HL-60 (cell line): ENCODE data around the gene PHF21A.

Experiments
- DNase-seq, 2 experiments: peaks; one replicate each; pipeline ENCODE4 v3.0.0-alpha.2; 2010 to 2020; ENCODE audit warnings: low read depth in 1 of 2, low spot score in 1 of 2
- H3K27ac ChIP-seq: fragments of 250-450 bp; sonication (Bioruptor Pico); replicated peaks from 2 replicates; pipeline ENCODE4 v1.5.1; 2020; ENCODE audit warnings: mild to moderate bottlenecking, moderate library complexity
- H3K27me3 ChIP-seq: fragments of 250-450 bp; sonication (Bioruptor Pico); 2 replicates; pipeline ENCODE4 v1.5.1; 2021; ENCODE audit warnings: mild to moderate bottlenecking, moderate library complexity; ENCODE audit not compliant: insufficient read depth, poor library complexity, severe bottlenecking
- H3K4me3 ChIP-seq: replicated peaks from 2 replicates; pipeline ENCODE4 v1.5.1; 2011; ENCODE audit warnings: mild to moderate bottlenecking, control low read depth, low read length; ENCODE audit not compliant: insufficient read depth
- CTCF ChIP-seq: IDR thresholded peaks from one replicate; pipeline ENCODE4 v1.5.1; 2011; ENCODE audit warnings: low read length, control low read depth, inconsistent platforms; ENCODE audit not compliant: insufficient read depth
- GABPA ChIP-seq: IDR thresholded peaks from 2 replicates; pipeline ENCODE4 v1.6.1; 2012; ENCODE audit warnings: low read depth
- POLR2AphosphoS5 ChIP-seq: IDR thresholded peaks from 2 replicates; pipeline ENCODE4 v1.6.1; 2012; ENCODE audit warnings: low read depth
- SPI1 ChIP-seq: IDR thresholded peaks from 2 replicates; pipeline ENCODE4 v1.6.1; 2012; ENCODE audit warnings: low read depth, mild to moderate bottlenecking, borderline replicate concordance
- TF ChIP-seq, protein P1 (sequence below): IDR thresholded peaks from 2 replicates; pipeline ENCODE4 v1.6.1; 2012; ENCODE audit warnings: low read depth; ENCODE audit not compliant: insufficient replicate concordance

PHF21A gene

DNA sequence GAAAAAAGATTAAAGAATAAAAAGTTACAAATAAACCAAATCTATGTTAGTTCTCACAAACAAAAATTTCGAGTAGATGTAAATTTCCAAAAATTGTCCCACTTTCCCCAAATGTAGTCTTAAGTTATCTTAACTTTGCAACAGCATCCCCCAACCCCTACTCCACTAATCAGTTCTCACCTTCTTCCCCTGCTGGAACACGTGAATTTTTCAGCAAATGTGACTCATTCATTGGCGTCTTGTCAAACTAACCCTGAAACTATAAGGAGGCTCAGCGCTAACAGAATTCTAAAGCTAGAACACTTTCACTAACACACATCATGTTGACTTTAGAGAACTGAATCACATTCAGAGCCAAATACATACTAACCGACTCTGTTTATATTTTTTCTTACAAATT, 46.1 kb downstream of the PHF21A start:
- no peaks in the 10 kb centered on the region for H3K27me3 ChIP-seq
- TF ChIP-seq CTCF (no peak), SPI1 (no peak), GABPA (no peak), POLR2AphosphoS5 (no peak)
- TF ChIP-seq, protein P1, sequence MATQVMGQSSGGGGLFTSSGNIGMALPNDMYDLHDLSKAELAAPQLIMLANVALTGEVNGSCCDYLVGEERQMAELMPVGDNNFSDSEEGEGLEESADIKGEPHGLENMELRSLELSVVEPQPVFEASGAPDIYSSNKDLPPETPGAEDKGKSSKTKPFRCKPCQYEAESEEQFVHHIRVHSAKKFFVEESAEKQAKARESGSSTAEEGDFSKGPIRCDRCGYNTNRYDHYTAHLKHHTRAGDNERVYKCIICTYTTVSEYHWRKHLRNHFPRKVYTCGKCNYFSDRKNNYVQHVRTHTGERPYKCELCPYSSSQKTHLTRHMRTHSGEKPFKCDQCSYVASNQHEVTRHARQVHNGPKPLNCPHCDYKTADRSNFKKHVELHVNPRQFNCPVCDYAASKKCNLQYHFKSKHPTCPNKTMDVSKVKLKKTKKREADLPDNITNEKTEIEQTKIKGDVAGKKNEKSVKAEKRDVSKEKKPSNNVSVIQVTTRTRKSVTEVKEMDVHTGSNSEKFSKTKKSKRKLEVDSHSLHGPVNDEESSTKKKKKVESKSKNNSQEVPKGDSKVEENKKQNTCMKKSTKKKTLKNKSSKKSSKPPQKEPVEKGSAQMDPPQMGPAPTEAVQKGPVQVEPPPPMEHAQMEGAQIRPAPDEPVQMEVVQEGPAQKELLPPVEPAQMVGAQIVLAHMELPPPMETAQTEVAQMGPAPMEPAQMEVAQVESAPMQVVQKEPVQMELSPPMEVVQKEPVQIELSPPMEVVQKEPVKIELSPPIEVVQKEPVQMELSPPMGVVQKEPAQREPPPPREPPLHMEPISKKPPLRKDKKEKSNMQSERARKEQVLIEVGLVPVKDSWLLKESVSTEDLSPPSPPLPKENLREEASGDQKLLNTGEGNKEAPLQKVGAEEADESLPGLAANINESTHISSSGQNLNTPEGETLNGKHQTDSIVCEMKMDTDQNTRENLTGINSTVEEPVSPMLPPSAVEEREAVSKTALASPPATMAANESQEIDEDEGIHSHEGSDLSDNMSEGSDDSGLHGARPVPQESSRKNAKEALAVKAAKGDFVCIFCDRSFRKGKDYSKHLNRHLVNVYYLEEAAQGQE = no peak
- no peak for DNase-seq
- no peak overlapping the region for H3K27ac ChIP-seq
- H3K4me3 ChIP-seq = no peak overlapping the region

GRCh38 chr11:46073632-46074031, 47.6 kb downstream of the PHF21A start:
- no peak for DNase-seq
- no peaks in the 10 kb centered on the region for H3K27me3 ChIP-seq
- H3K27ac ChIP-seq = no peak overlapping the region
- TF ChIP-seq GABPA = no peak
- TF ChIP-seq, protein P1 = no peak
- no peak for TF ChIP-seq CTCF
- TF ChIP-seq POLR2AphosphoS5 = no peak
- no peak for TF ChIP-seq SPI1
- no peak overlapping the region for H3K4me3 ChIP-seq

DNA sequence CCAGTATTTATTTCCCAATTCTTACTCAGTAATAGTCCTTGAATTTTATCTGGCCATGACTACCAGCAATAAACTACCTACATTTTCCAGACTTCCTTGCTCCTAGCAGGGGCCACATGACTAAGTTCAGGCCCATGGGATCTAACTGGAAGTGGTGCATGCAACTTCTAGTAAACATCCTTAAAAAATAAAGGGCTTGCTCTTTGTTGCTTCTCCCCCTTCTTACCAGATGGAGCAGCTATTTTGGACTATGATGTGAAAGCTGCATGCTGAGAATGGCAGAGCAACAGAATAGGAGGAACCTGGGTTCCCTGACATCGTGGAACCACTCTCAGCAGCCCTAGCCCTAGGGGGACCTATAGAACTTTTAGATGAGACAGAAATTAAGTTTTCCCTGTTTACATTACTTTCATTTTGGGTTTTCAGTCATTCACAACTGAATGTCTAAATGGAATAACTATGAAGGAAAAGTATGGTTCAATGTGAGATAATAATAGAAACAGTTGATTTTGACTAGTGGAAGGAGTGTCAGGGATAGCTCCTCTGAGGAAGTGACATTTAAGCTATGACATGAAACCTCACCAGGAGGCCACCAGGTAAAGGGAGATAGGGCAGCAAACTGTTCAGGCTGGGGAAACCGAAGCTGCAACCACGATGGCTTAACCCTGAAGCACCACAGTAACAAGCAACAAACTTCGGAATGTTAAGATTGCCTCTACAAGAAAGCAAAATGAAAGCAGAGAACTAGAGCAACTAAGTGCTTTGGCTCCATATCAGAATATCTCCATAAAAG, 48.9 kb downstream of the PHF21A start:
- Histone ChIP-seq H3K27me3 (no peaks in the 10 kb centered on the region), H3K4me3 (no peak overlapping the region), H3K27ac (no peak overlapping the region)
- no peak for DNase-seq
- TF ChIP-seq SPI1 (no peak), GABPA (no peak), CTCF (no peak), POLR2AphosphoS5 (no peak)
- TF ChIP-seq, protein P1 = no peak
